Measurements from ENCODE around the gene TMED8.
A peak's percentile ranks its signal among the peaks of the same experiment; 100 is the strongest.
"Not testable (repeated sequence)": the region's sequence is repeated elsewhere in the genome, so short reads cannot be mapped to it uniquely, and the experiment has no call there.

The TMED8 gene

GRCh38 chr14:77320238-77320935, 56.5 kb downstream of the TMED8 start, which contains the start of gene POMT2:
Gene POMT2 (minus strand): TSS chr14:77320883. CDS start chr14:77320681, 202 bp downstream.
- peak; percentile 97 for DNase-seq

GRCh38 chr14:77319422-77319821, 57.5 kb downstream of the TMED8 start:
- DNase-seq, result no peak

GRCh38 chr14:77318756-77319155, 58.1 kb downstream of the TMED8 start:
- not testable (repeated sequence) for DNase-seq

GRCh38 chr14:77318006-77318553, 58.8 kb downstream of the TMED8 start:
- no peak for DNase-seq

- DNase-seq, result no peak
These were observed 60.0 kb downstream of the TMED8 start for GRCh38 chr14:77316872-77317301.

GRCh38 chr14:77316195-77316505, 60.7 kb downstream of the TMED8 start:
- DNase-seq, result no peak

- no peak for DNase-seq
These were observed 62.1 kb downstream of the TMED8 start for GRCh38 chr14:77314539-77315457.

GRCh38 chr14:77314043-77314442, 62.9 kb downstream of the TMED8 start:
- no peak for DNase-seq

GRCh38 chr14:77313371-77313770, 63.5 kb downstream of the TMED8 start:
- no peak for DNase-seq

- DNase-seq, result no peak
These were observed 65.7 kb downstream of the TMED8 start for GRCh38 chr14:77311217-77311616.

GRCh38 chr14:77310026-77310425, 66.9 kb downstream of the TMED8 start:
- DNase-seq, result no peak

GRCh38 chr14:77309131-77309530, 67.8 kb downstream of the TMED8 start:
- no peak for DNase-seq

- no peak for DNase-seq
These were observed 69.9 kb downstream of the TMED8 start for GRCh38 chr14:77306851-77307496.

- DNase-seq, result no peak
These were observed 70.5 kb downstream of the TMED8 start for GRCh38 chr14:77306416-77306815.

GRCh38 chr14:77305696-77306095, 71.2 kb downstream of the TMED8 start:
- no peak for DNase-seq

GRCh38 chr14:77303417-77304156, 73.3 kb downstream of the TMED8 start:
- no peak for DNase-seq

GRCh38 chr14:77302926-77303325, 74.0 kb downstream of the TMED8 start:
- DNase-seq, result no peak

- peak; percentile 70 for DNase-seq
These were observed 75.8 kb downstream of the TMED8 start for GRCh38 chr14:77301103-77301502.

- no peak for DNase-seq
These were observed 77.1 kb downstream of the TMED8 start for GRCh38 chr14:77299771-77300170.

GRCh38 chr14:77296906-77297305, 80.0 kb downstream of the TMED8 start:
- no peak for DNase-seq

- DNase-seq, result no peak
These were observed 80.7 kb downstream of the TMED8 start for GRCh38 chr14:77296155-77296554.

GRCh38 chr14:77290705-77291104, 86.2 kb downstream of the TMED8 start:
- no peak for DNase-seq

- DNase-seq, result no peak
These were observed 90.3 kb downstream of the TMED8 start for GRCh38 chr14:77286576-77286975.
